H9 (cell line): ENCODE results near the gene SSB. TPM values are rescaled to one million over a fixed set of nuclear protein-coding genes. Genes with fewer than 3 reads are reported as not detected.

Experiments used
- DNase-seq: peaks from one replicate; pipeline ENCODE4 v3.0.0-alpha.2; 2017
- H2AFZ ChIP-seq: one replicate; pipeline ENCODE4 v1.6.1; 2013; ENCODE audit warnings: mild to moderate bottlenecking, low read length, control low read depth, moderate library complexity
- H2AK5ac ChIP-seq: 2 replicates; pipeline ENCODE4 v1.6.1; 2013; ENCODE audit warnings: low read length, control low read depth, mixed read lengths; ENCODE audit not compliant: insufficient read length
- H2BK120ac ChIP-seq: one replicate; pipeline ENCODE4 v1.6.1; 2013; ENCODE audit warnings: low read depth, mild to moderate bottlenecking, low read length, control low read depth, inconsistent platforms; ENCODE audit not compliant: poor library complexity, severe bottlenecking
- H2BK12ac ChIP-seq: 2 replicates; pipeline ENCODE4 v1.6.1; 2013; ENCODE audit warnings: low read length, control low read depth, mixed read lengths, low read depth; ENCODE audit not compliant: insufficient read length
- H2BK15ac ChIP-seq: 2 replicates; pipeline ENCODE4 v1.6.1; 2013; ENCODE audit warnings: low read depth, low read length, control low read depth
- H2BK20ac ChIP-seq: one replicate; pipeline ENCODE4 v1.6.1; 2013; ENCODE audit warnings: low read depth, mild to moderate bottlenecking, low read length, control low read depth, inconsistent platforms; ENCODE audit not compliant: poor library complexity, severe bottlenecking
- H2BK5ac ChIP-seq: 2 replicates; pipeline ENCODE4 v1.6.1; 2013; ENCODE audit warnings: low read length, control low read depth, mixed read lengths; ENCODE audit not compliant: insufficient read length
- H3K14ac ChIP-seq: 2 replicates; pipeline ENCODE4 v1.6.1; 2013; ENCODE audit warnings: low read length, control low read depth; ENCODE audit not compliant: insufficient read depth
- H3K18ac ChIP-seq: 2 replicates; pipeline ENCODE4 v1.6.1; 2013; ENCODE audit warnings: low read depth, mild to moderate bottlenecking, mixed read lengths, low read length, control low read depth; ENCODE audit not compliant: insufficient read length
- H3K23ac ChIP-seq: 2 replicates; pipeline ENCODE4 v1.6.1; 2013; ENCODE audit warnings: low read length, control low read depth, mixed read lengths, low read depth; ENCODE audit not compliant: insufficient read length
- H3K23me2 ChIP-seq: 2 replicates; pipeline ENCODE4 v1.6.1; 2013; ENCODE audit warnings: low read depth, mild to moderate bottlenecking, mixed read lengths, low read length, control low read depth; ENCODE audit not compliant: insufficient read length, poor library complexity, severe bottlenecking
- H3K27ac ChIP-seq: 2 replicates; pipeline ENCODE4 v1.5.1; 2013; ENCODE audit warnings: low read length, control low read depth, mixed read lengths, low read depth; ENCODE audit not compliant: insufficient read length
- H3K27me3 ChIP-seq: 2 replicates; pipeline ENCODE4 v1.6.1; 2013; ENCODE audit warnings: low read length, control low read depth, inconsistent platforms; ENCODE audit not compliant: insufficient read depth
- H3K4ac ChIP-seq: 2 replicates; pipeline ENCODE4 v1.6.1; 2013; ENCODE audit warnings: low read depth, mild to moderate bottlenecking, control low read depth, inconsistent platforms, low read length, moderate library complexity
- H3K4me1 ChIP-seq: 2 replicates; pipeline ENCODE4 v1.6.1; 2013; ENCODE audit warnings: low read length, control low read depth, inconsistent platforms; ENCODE audit not compliant: insufficient read depth
- H3K4me2 ChIP-seq: 2 replicates; pipeline ENCODE4 v1.6.1; 2013; ENCODE audit warnings: low read length, control low read depth, mixed read lengths; ENCODE audit not compliant: insufficient read length, insufficient read depth
- H3K56ac ChIP-seq: 2 replicates; pipeline ENCODE4 v1.6.1; 2013; ENCODE audit warnings: low read depth, mild to moderate bottlenecking, mixed read lengths, low read length, control low read depth; ENCODE audit not compliant: insufficient read length
- H3K79me1 ChIP-seq: 2 replicates; pipeline ENCODE4 v1.6.1; 2013; ENCODE audit warnings: low read depth, mild to moderate bottlenecking, moderate library complexity, low read length, control low read depth, inconsistent platforms; ENCODE audit not compliant: insufficient read depth, poor library complexity, severe bottlenecking
- H3K79me2 ChIP-seq: 2 replicates; pipeline ENCODE4 v1.6.1; 2013; ENCODE audit warnings: low read length, control low read depth, inconsistent platforms; ENCODE audit not compliant: insufficient read depth
- H3K9ac ChIP-seq: 2 replicates; pipeline ENCODE4 v1.6.1; 2013; ENCODE audit warnings: low read length, control low read depth, mixed read lengths; ENCODE audit not compliant: insufficient read length; ENCODE audit errors: extremely low read depth
- H3K9me3 ChIP-seq: one replicate; pipeline ENCODE4 v1.6.1; 2013; ENCODE audit warnings: low read depth, low read length, inconsistent platforms; ENCODE audit not compliant: control insufficient read depth
- H3T11ph ChIP-seq: one replicate; pipeline ENCODE4 v1.6.1; 2013; ENCODE audit warnings: mild to moderate bottlenecking, low read length, control low read depth, inconsistent platforms
- H4K20me1 ChIP-seq: one replicate; pipeline ENCODE4 v1.6.1; 2013; ENCODE audit not compliant: control insufficient read depth, insufficient read length, insufficient read depth
- H4K5ac ChIP-seq: 2 replicates; pipeline ENCODE4 v1.6.1; 2013; ENCODE audit warnings: low read depth, mild to moderate bottlenecking, mixed read lengths, low read length, control low read depth; ENCODE audit not compliant: insufficient read length
- H4K8ac ChIP-seq: replicated peaks from 2 replicates; pipeline ENCODE4 v1.6.1; 2013; ENCODE audit warnings: low read length, control low read depth, mixed read lengths, low read depth; ENCODE audit not compliant: insufficient read length
- H4K91ac ChIP-seq: 2 replicates; pipeline ENCODE4 v1.6.1; 2013; ENCODE audit warnings: low read depth, mild to moderate bottlenecking, moderate library complexity, mixed read lengths, low read length, control low read depth; ENCODE audit not compliant: insufficient read length
- H3K27ac Mint-ChIP-seq, 3 experiments: 2 replicates in 2 of 3; 3 replicates in 1 of 3; pipeline ENCODE4 v1.8.0; 2020 to 2021; ENCODE audit warnings: mixed read lengths in 3 of 3, mild to moderate bottlenecking in 1 of 3, moderate library complexity in 1 of 3
- H3K27me3 Mint-ChIP-seq: 2 replicates; pipeline ENCODE4 v1.8.0; 2021; ENCODE audit warnings: low read depth, mild to moderate bottlenecking, moderate library complexity, mixed read lengths
- H3K36me3 Mint-ChIP-seq, 3 experiments: 2 replicates in 2 of 3; 3 replicates in 1 of 3; pipeline ENCODE4 v1.8.0; 2020 to 2021; ENCODE audit warnings: low read depth in 3 of 3, mixed read lengths in 3 of 3; ENCODE audit not compliant: insufficient read depth in 1 of 3
- H3K4me1 Mint-ChIP-seq, 2 experiments: 2 replicates each; pipeline ENCODE4 v1.8.0; 2020; ENCODE audit warnings: mixed read lengths in 2 of 2
- H3K4me3 Mint-ChIP-seq, 2 experiments: 2 replicates in 1 of 2; 3 replicates in 1 of 2; pipeline ENCODE4 v1.8.0; 2020 to 2021; ENCODE audit warnings: mild to moderate bottlenecking in 2 of 2, mixed read lengths in 2 of 2, moderate library complexity in 1 of 2
- H3K9me3 Mint-ChIP-seq, 2 experiments: 2 replicates in 1 of 2; 3 replicates in 1 of 2; pipeline ENCODE4 v1.8.0; 2020; ENCODE audit warnings: mild to moderate bottlenecking in 2 of 2, mixed read lengths in 2 of 2, moderate library complexity in 1 of 2
- total RNA-seq: library from RNA; stranded (reverse); gene quantifications from 2 replicates; pipeline ENCODE4 v1.2.1, GENCODE V29; 2021
- TF ChIP-seq, protein P1 (sequence below): fragments of 200-600 bp; sonication (generic); conservative IDR thresholded peaks from 3 replicates; pipeline ENCODE4 v1.8.0; 2021; ENCODE audit warnings: antibody characterized with exemption, mild to moderate bottlenecking

SSB gene
- total RNA-seq, 1 experiment from 2014 or later: 248 TPM

- DNase-seq: no peak
- Histone ChIP-seq H3K18ac (no peak overlapping the region), H2BK15ac (no peak overlapping the region), H3K4ac (no peak overlapping the region), H2BK20ac (no peak overlapping the region), H3T11ph (no peak overlapping the region), H2BK120ac (no peak overlapping the region), H2BK12ac (no peak overlapping the region), H4K91ac (no peak overlapping the region), H3K9me3 (no peaks in the 10 kb centered on the region), H3K27ac (no peak overlapping the region), H4K8ac (no peak overlapping the region), H3K9ac (no peak overlapping the region), H4K20me1 (no peaks in the 10 kb centered on the region), H3K14ac (no peak overlapping the region), H3K23me2 (no peaks in the 10 kb centered on the region), H2AK5ac (no peak overlapping the region), H3K27me3 (no peaks in the 10 kb centered on the region), H2BK5ac (no peak overlapping the region), H3K4me2 (no peak overlapping the region), H3K79me1 (peaks cover 3% of the 10 kb centered on the region), H3K4me1 (no peaks in the 10 kb centered on the region), H3K56ac (no peak overlapping the region), H3K23ac (no peak overlapping the region), H4K5ac (no peak overlapping the region), H2AFZ (no peak overlapping the region), H3K79me2 (no peaks in the 10 kb centered on the region; the same call in 1 of the 2 replicates)
- Mint-ChIP-seq H3K4me1 (peaks cover 7 to 8% of the 10 kb centered on the region in 2 experiments), H3K27me3 (no peaks in the 10 kb centered on the region), H3K36me3 (peaks cover 48 to 75% (median 72%) of the 10 kb centered on the region in 3 experiments), H3K27ac (no peak overlapping the region), H3K9me3 (peaks cover 11% of the 10 kb centered on the region in 2 experiments; a peak in 4 of 5 replicates), H3K4me3 (no peak overlapping the region)
- TF ChIP-seq, protein P1, sequence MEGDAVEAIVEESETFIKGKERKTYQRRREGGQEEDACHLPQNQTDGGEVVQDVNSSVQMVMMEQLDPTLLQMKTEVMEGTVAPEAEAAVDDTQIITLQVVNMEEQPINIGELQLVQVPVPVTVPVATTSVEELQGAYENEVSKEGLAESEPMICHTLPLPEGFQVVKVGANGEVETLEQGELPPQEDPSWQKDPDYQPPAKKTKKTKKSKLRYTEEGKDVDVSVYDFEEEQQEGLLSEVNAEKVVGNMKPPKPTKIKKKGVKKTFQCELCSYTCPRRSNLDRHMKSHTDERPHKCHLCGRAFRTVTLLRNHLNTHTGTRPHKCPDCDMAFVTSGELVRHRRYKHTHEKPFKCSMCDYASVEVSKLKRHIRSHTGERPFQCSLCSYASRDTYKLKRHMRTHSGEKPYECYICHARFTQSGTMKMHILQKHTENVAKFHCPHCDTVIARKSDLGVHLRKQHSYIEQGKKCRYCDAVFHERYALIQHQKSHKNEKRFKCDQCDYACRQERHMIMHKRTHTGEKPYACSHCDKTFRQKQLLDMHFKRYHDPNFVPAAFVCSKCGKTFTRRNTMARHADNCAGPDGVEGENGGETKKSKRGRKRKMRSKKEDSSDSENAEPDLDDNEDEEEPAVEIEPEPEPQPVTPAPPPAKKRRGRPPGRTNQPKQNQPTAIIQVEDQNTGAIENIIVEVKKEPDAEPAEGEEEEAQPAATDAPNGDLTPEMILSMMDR: no peak
These were observed 19.6 kb downstream of the SSB start for GRCh38 chr2:169818241-169818640.
